BE2C (cell line): ENCODE results near the gene HES2.
"Not testable (repeated sequence)": the region's sequence is repeated elsewhere in the genome, so short reads cannot be mapped to it uniquely, and the experiment has no call there.

Source experiments
- DNase-seq: peaks from one replicate; pipeline ENCODE4 v3.0.0-alpha.2; 2020
- H3K27me3 ChIP-seq: fragments of 250-450 bp; sonication (Bioruptor Pico); 2 replicates; pipeline ENCODE4 v1.5.1; 2020; ENCODE audit warnings: mild to moderate bottlenecking
- H3K36me3 ChIP-seq: fragments of 250-450 bp; sonication (Bioruptor Pico); 2 replicates; pipeline ENCODE4 v1.5.1; 2020; ENCODE audit warnings: mild to moderate bottlenecking
- H3K4me1 ChIP-seq: fragments of 250-450 bp; sonication (Bioruptor Pico); 2 replicates; pipeline ENCODE4 v1.5.1; 2020
- H3K4me3 ChIP-seq: 2 replicates; pipeline ENCODE4 v1.5.1; 2011; ENCODE audit warnings: low read depth, low read length
- H3K9me3 ChIP-seq: fragments of 250-450 bp; sonication (Bioruptor Pico); 2 replicates; pipeline ENCODE4 v1.5.1; 2020
- CTCF ChIP-seq: IDR thresholded peaks from 2 replicates; pipeline ENCODE4 v1.5.1; 2012; ENCODE audit warnings: mild to moderate bottlenecking, low read depth, low read length

HES2 gene

GRCh38 chr1:6397844-6398441 is 21.8 kb downstream of the HES2 start:
- no peak for DNase-seq
- no peaks in the 10 kb centered on the region for H3K4me1 ChIP-seq
- H3K27me3 ChIP-seq = no peaks in the 10 kb centered on the region

GRCh38 chr1:6396998-6397397 is 22.7 kb downstream of the HES2 start:
- 0 out of 2 replicates have a peak, but pooled peaks have one; percentile 8 for TF ChIP-seq CTCF
- Histone ChIP-seq H3K9me3 (no peaks in the 10 kb centered on the region), H3K4me3 (no peak overlapping the region), H3K4me1 (no peaks in the 10 kb centered on the region), H3K27me3 (no peaks in the 10 kb centered on the region), H3K36me3 (no peaks in the 10 kb centered on the region)
- DNase-seq = no peak

More at GRCh38 chr1:6397844-6398441, 21.8 kb downstream of the HES2 start:
- Histone ChIP-seq H3K36me3 (no peaks in the 10 kb centered on the region), H3K4me3 (no peak overlapping the region), H3K9me3 (no peaks in the 10 kb centered on the region)
- TF ChIP-seq CTCF = no peak

GRCh38 chr1:6395781-6396244 is 23.9 kb downstream of the HES2 start:
- not testable (repeated sequence) for H3K9me3 ChIP-seq, H3K4me1 ChIP-seq, H3K27me3 ChIP-seq, H3K4me3 ChIP-seq, H3K36me3 ChIP-seq, DNase-seq

DNA sequence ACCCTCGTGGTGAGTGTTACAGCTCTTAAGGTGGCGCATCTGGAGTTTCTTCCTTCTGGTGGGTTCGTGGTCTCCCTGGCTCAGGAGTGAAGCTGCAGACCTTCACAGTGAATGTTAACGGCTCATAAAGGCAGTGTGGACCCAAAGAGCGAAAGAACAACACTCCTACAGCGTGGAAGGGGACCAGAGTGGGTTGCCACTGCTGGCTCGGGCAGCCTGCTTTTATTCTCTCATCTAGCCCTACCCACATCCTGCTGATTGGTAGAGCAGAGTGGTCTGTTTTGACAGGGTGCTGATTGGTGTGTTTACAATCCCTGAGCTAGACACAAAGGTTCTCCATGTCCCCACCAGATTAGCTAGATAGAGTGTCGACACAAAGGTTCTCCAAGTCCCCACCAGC is 24.6 kb downstream of the HES2 start:
- not testable (repeated sequence) for DNase-seq, H3K4me1 ChIP-seq, H3K9me3 ChIP-seq, H3K4me3 ChIP-seq, H3K36me3 ChIP-seq, H3K27me3 ChIP-seq

GRCh38 chr1:6393400-6394187 is 26.1 kb downstream of the HES2 start, which contains the start of gene ACOT7:
TSS of gene ACOT7 (minus strand) at chr1:6393767. CDS start at chr1:6393399, 368 bp downstream.
- TF ChIP-seq CTCF = no peak
- DNase-seq = peak; percentile 87
- no peaks in the 10 kb centered on the region for H3K9me3 ChIP-seq

GRCh38 chr1:6392809-6393399 is 26.8 kb downstream of the HES2 start:
- no peaks in the 10 kb centered on the region for H3K27me3 ChIP-seq
- no peaks in the 10 kb centered on the region for H3K4me1 ChIP-seq
- DNase-seq = no peak
- no peaks in the 10 kb centered on the region for H3K36me3 ChIP-seq
- no peaks in the 10 kb centered on the region for H3K9me3 ChIP-seq
- no peak for TF ChIP-seq CTCF
- H3K4me3 ChIP-seq = peak overlapping the region; percentile 66

More at GRCh38 chr1:6393400-6394187, 26.1 kb downstream of the HES2 start, which contains the start of gene ACOT7:
- H3K36me3 ChIP-seq = no peaks in the 10 kb centered on the region
- H3K27me3 ChIP-seq = no peaks in the 10 kb centered on the region
- H3K4me1 ChIP-seq = no peaks in the 10 kb centered on the region
- peak within 1 kb of the TSS; percentile 66 for H3K4me3 ChIP-seq
